ENCODE measurements around the gene PPP2R1B.

PPP2R1B gene

GRCh38 chr11:111680486-111681175, 85.6 kb downstream of the PPP2R1B start:
- Histone ChIP-seq H3K9ac (no peak overlapping the region), H3K79me2 (ENCODE audit: insufficient read depth, low read depth) (no peaks in the 10 kb centered on the region), H3K36me3 (ENCODE audit: insufficient read depth) (no peaks in the 10 kb centered on the region), H3K4me3 (IDR thresholded peaks at IDR 0.05; ENCODE audit: insufficient read depth, low read depth, low read length) (no peak overlapping the region), H3K27ac (no peak overlapping the region), H3K4me1 (ENCODE audit: low read depth, poor library complexity, severe bottlenecking) (no peaks in the 10 kb centered on the region), H3K4me2 (no peak overlapping the region), H4K20me1 (ENCODE audit: insufficient read depth) (no peaks in the 10 kb centered on the region), H2AFZ (ENCODE audit: low read depth) (no peak overlapping the region), H3K27me3 (ENCODE audit: insufficient read depth, low read depth) (no peaks in the 10 kb centered on the region)
- TF ChIP-seq CTCF (conservative IDR thresholded peaks at IDR 0.05; ENCODE audit: low read depth, low read length): no peak
